Effector memory CD8-positive, alpha-beta T cell (primary cell): ENCODE measurements around the gene GATAD2B.

Experiments
- ATAC-seq: fragments of 150-1000 bp; cut with Tn5 transposase; replicated peaks from 2 replicates; pipeline ENCODE4 v1.10.0; 2021; ENCODE audit warnings: mild to moderate bottlenecking, moderate library complexity
- DNase-seq, 3 experiments: peaks; one replicate each; pipeline ENCODE4 v3.0.0; 2021
- H3K27ac Mint-ChIP-seq, 2 donors: one replicate each; pipeline ENCODE4 v1.8.0; 2022; ENCODE audit warnings: mild to moderate bottlenecking in 2 of 2, mixed read lengths in 2 of 2, moderate library complexity in 2 of 2
- H3K27me3 Mint-ChIP-seq, 2 donors: one replicate each; pipeline ENCODE4 v1.8.0; 2022; ENCODE audit warnings: mixed read lengths in 2 of 2
- H3K36me3 Mint-ChIP-seq: one replicate; pipeline ENCODE4 v1.8.0; 2022; ENCODE audit warnings: mild to moderate bottlenecking, moderate library complexity, mixed read lengths; ENCODE audit not compliant: insufficient read depth
- H3K4me1 Mint-ChIP-seq, 2 donors: one replicate each; pipeline ENCODE4 v1.8.0; 2022; ENCODE audit warnings: low read depth in 2 of 2, mixed read lengths in 2 of 2
- H3K4me3 Mint-ChIP-seq, 2 donors: one replicate each; pipeline ENCODE4 v1.8.0; 2022; ENCODE audit warnings: mild to moderate bottlenecking in 2 of 2, mixed read lengths in 2 of 2, moderate library complexity in 2 of 2
- H3K9me3 Mint-ChIP-seq, 2 donors: one replicate each; pipeline ENCODE4 v1.8.0; 2022; ENCODE audit warnings: mixed read lengths in 2 of 2

Gene GATAD2B

DNA sequence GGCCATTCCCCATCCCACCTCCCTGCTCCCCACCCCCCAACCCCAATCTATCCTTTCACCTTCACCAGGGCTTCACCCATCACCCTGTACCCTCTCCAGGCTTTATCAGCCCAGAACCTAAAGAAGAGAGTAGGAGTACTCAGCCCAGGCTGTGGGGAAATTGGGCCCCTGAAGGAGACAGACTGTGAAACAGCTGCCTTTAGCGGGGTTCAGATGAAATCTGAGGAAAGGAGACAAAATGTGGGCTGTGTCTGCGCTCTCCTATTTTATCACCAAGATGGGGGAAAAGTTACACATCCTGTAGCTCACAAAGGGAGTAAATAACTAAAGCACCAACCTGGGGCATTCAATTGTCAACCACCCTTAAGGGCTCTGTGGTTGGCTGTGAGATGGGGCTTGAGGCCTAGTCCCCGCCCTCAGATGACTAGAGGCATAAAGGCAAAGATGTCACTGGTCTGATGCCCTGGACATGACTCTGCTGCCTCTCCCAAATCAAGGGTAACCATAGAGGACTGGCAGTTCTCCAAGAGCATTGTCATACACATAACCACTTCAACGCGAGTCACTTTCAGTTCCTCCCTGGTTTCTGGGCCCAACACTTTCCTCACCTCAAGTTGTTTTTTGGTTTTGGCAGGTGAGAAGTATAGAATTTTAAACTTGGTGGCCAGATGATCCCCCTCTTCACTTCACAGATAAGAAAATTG lies 117.6 kb downstream of the GATAD2B start:
- H3K9me3 Mint-ChIP-seq: no peaks in the 10 kb centered on the region
- ATAC-seq (peak; percentile 96), DNase-seq (peak; percentile 81 to 85 (median 84))
- peak overlapping the region; percentile 24 to 49 for H3K4me3 Mint-ChIP-seq
- H3K27ac Mint-ChIP-seq: peak overlapping the region; percentile 89 to 92
- H3K27me3 Mint-ChIP-seq: no peaks in the 10 kb centered on the region
- H3K36me3 Mint-ChIP-seq: peaks cover 28% of the 10 kb centered on the region
- peaks cover 33 to 41% of the 10 kb centered on the region in 2 donors for H3K4me1 Mint-ChIP-seq

DNA sequence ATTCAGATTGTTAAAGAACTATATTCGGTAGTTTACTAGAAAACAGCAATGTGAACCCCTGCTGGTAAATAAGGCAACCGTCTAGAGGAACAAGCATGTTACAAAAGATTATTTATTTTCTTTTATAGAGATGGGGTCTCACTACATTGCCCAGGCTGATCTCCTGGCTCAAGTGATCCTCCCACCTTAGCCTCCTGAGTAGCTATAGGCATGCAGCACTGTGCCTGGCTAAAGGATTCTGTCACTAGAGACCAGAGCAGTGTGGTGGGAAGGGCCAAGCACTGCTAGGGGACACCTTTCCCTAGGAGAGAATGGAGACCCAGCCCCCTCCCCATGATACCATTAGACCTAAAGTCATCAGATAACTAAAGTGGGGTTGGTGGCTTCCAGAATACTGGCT lies 118.7 kb downstream of the GATAD2B start:
- Mint-ChIP-seq H3K4me1 (peaks cover 32 to 41% of the 10 kb centered on the region in 2 donors), H3K4me3 (peak overlapping the region in 1 of 2 donors; percentile 18), H3K27me3 (no peaks in the 10 kb centered on the region), H3K36me3 (peaks cover 18% of the 10 kb centered on the region), H3K27ac (peak overlapping the region; percentile 89 to 92), H3K9me3 (no peaks in the 10 kb centered on the region)
- ATAC-seq (no peak), DNase-seq (no peak)

DNA sequence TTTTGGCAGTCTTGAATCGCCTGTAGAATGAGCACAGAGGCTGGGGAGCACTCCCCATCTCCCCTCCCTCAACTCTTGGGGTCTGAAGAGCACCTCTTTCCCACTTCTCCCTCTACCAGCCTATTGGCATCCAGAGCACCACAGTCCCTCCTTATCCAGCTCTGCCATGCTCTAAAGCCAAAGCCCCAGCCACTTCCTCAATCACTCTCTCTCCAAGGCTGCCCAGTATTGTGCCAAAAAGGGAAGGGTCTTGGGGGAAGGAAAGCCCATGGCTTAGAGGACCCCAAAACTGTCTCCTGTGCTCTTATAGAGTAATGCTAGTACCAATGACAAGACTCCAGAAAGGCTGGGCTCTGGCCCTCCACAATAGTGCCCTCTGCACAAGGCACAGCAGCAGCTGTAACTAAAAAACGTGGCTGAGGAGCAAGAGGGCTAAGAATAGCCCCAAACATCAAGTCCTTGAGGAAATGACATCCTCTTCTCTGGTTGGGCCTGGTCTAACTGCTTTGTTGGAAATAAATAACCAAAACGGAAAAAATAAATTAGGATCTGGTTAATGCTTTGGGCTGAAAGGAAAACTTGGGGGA lies 119.2 kb downstream of the GATAD2B start:
- no peaks in the 10 kb centered on the region for H3K9me3 Mint-ChIP-seq
- no peak for DNase-seq
- no peak for ATAC-seq
- H3K36me3 Mint-ChIP-seq: peaks cover 14% of the 10 kb centered on the region
- H3K4me1 Mint-ChIP-seq: peaks cover 32 to 41% of the 10 kb centered on the region in 2 donors
- peak overlapping the region; percentile 89 to 92 for H3K27ac Mint-ChIP-seq
- no peaks in the 10 kb centered on the region for H3K27me3 Mint-ChIP-seq
- H3K4me3 Mint-ChIP-seq: peak overlapping the region in 1 of 2 donors; percentile 13

DNA sequence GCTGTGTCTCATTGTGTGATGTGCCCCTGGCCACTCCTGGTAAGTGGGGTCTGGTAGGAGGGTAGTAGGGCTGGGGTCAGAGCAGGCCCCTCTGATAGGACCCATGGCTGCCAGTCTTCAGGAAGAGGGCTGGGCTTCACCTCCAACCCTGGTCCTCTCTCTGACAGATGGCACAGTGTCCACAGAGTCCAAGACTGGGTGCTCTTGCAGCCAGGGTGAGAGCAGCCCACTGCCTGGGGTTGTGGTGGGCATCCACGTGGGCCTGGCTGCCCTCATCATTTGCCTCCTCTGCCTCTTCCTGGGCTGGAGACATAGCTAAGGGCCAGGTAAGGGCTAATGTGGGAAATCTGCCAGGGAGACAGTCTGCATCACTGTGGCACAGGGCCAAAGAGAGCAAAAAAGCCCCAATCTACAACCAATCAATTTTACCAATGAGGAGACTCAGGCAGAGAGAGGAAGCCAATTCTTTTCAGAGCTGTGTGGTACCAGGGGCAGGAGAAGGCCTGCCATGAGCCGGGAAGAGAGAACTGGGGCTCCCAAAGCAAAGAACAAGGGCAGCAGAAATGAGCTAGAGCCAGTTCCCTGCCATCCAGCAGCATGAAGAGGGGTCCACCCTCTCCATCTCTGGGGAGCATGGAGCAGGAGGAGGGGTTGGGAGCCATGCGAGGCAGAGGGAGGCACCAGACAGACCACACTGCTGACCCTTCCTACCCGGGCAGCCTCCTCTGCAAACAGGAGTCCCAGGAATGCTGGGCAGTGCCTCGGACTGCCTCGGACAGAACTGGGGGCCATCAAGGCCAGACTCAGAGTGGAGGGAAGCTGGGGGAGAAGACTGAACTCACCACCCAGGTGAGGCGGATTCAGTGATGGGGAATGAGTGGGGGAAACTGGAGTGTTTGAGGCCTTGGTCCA lies 120.7 kb downstream of the GATAD2B start:
- Mint-ChIP-seq H3K4me3 (no peak overlapping the region), H3K9me3 (no peaks in the 10 kb centered on the region), H3K36me3 (peaks cover 7% of the 10 kb centered on the region), H3K27ac (peak overlapping the region; percentile 89 to 92), H3K4me1 (peaks cover 34 to 42% of the 10 kb centered on the region in 2 donors), H3K27me3 (no peaks in the 10 kb centered on the region)
- no peak for DNase-seq
- ATAC-seq: no peak

DNA sequence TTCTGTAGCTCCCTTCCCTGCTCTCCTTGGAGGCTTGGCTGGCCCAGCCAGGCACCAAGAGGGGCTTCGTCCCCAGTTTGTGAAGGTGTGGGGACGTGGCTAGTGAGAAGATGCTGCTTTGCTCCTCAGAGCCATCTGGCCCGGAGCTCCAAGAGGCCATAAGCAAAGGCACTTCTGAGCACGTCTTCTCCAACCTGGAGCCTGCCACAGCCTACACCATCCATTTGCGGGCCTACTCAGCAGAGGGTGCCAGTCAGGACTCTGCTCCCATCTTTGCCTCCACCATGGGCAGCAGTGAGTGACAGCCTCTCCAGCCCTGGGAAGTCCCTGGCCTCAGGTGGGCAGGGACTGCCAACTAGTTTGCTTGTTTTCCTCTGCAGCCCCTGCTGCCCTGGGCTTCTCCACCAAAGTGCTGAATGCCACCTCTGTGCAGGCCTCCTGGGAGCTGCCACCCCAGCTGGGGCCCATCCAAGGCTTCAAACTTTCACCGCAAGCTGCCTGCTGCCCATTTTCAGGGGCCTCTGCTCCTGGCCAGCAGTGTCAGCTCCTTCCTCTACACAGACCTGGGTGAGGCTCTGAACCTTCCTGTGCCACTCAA lies 121.6 kb downstream of the GATAD2B start:
- no peaks in the 10 kb centered on the region for H3K9me3 Mint-ChIP-seq
- H3K36me3 Mint-ChIP-seq: peaks cover 7% of the 10 kb centered on the region
- no peak overlapping the region for H3K4me3 Mint-ChIP-seq
- peaks cover 42 to 44% of the 10 kb centered on the region in 2 donors for H3K4me1 Mint-ChIP-seq
- peak overlapping the region; percentile 72 to 81 for H3K27ac Mint-ChIP-seq
- no peaks in the 10 kb centered on the region for H3K27me3 Mint-ChIP-seq
- ATAC-seq: no peak
- DNase-seq: no peak

DNA sequence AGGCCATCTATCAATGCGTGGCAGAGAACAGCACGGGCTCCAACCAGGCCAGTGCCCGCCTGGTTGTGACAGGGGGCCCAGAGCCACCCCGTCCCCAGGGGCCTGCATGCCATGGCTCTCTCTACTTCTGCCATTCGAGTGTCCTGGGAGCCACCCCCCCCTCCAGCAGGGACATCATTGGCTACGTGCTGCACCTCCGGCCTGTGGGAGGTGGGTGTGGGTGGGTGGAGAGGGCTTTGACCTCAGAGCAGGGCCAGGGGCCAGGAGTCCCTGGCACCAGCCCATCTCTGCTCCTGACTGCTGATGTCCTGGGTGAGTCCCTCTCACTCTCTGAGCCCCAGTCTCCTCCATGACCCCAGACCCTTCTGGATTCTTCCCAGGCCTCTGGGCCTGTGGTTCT lies 122.3 kb downstream of the GATAD2B start:
- no peaks in the 10 kb centered on the region for H3K27me3 Mint-ChIP-seq
- H3K4me1 Mint-ChIP-seq: peaks cover 38 to 42% of the 10 kb centered on the region in 2 donors
- DNase-seq (no peak), ATAC-seq (no peak)
- peak overlapping the region in 1 of 2 donors; percentile 22 for H3K27ac Mint-ChIP-seq
- H3K4me3 Mint-ChIP-seq: no peak overlapping the region
- no peaks in the 10 kb centered on the region for H3K9me3 Mint-ChIP-seq
- H3K36me3 Mint-ChIP-seq: peaks cover 7% of the 10 kb centered on the region

DNA sequence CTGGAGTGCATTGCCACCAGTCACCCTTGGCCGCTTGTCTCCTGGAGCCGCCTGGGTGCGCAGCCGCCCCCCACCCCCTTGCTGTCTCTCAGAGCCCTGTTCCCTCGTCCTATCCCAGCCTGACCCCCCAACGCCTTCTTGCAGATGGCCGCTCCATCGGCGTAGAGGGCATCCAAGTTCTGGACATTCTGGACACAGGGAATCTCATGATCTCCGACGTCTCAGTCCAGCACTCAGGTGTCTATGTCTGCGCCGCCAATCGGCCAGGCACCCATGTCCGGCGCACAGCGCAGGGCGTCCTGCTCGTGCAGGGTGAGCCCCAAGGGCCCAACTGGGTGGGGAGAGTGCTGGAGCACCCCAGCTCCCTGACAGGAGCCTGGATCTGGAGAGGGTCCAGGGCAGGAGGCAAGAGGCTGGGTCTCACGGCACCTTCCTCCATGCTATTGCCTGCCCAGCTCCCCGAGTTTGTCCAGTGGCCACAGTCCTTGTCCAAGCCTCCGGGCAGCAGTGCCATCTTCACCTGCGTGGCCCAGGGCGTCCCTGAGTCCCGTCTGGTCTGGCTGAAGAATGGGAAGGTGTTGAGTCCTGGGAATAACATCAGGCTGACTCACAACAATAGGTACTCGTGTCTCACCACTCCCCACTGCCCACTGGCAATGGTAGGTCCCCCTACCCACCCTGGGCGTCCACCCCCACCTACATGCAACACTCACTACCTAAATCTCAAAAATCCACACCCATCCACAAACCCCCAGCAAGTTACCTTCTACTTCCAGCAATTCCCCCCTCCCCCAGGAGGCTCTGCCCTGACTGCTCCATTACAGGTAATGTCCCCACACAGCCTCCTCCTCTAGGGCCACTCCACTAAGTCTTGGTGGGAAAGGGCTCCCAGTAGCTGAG lies 123.0 kb downstream of the GATAD2B start:
- no peaks in the 10 kb centered on the region for H3K27me3 Mint-ChIP-seq

DNA sequence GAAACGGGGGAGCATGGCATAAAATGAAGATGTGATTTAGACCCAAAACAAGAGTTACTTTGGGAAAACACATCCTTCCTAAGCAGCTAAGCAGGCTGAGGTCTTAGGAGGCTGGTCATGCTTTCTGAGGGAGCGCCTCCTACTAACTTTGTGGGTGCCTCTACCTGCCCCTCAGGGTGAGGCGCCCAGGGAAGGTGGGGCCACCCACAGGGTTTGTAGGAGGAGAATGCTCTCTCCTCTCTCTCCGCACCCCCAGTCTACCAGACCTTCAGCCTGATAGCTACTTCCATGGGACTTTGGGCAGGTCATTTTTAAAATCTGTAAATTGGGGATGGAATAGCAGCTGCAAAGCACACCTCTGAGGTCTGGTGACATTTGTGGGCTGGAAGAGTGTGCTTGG lies 123.8 kb downstream of the GATAD2B start:
- Mint-ChIP-seq H3K4me3 (no peak overlapping the region), H3K27me3 (no peaks in the 10 kb centered on the region), H3K36me3 (peaks cover 3% of the 10 kb centered on the region), H3K4me1 (peaks cover 31 to 38% of the 10 kb centered on the region in 2 donors), H3K27ac (no peak overlapping the region), H3K9me3 (no peaks in the 10 kb centered on the region)
- ATAC-seq (no peak), DNase-seq (no peak)

More for the DNA sequence above, 123.0 kb downstream of the GATAD2B start:
- H3K9me3 Mint-ChIP-seq: no peaks in the 10 kb centered on the region
- no peak overlapping the region for H3K4me3 Mint-ChIP-seq
- DNase-seq (no peak), ATAC-seq (no peak)
- H3K27ac Mint-ChIP-seq: peak overlapping the region in 1 of 2 donors; percentile 25
- peaks cover 7% of the 10 kb centered on the region for H3K36me3 Mint-ChIP-seq
- peaks cover 31 to 38% of the 10 kb centered on the region in 2 donors for H3K4me1 Mint-ChIP-seq

DNA sequence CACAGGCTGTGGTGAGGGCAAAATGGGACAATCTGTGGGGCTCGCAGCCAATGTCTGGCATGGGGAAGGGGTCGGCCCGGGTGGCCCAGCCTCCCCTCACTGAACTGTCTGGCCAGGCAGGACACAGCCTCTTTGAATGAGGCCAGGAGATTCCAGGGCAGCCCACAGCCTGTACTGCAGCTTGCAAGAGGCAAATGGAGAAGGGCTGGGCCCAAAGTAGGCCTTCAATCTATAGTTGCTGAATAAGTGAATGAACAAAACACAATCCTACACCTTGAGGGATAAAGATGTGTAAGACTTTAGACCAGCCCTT lies 124.3 kb downstream of the GATAD2B start:
- peaks cover 3% of the 10 kb centered on the region for H3K36me3 Mint-ChIP-seq
- H3K9me3 Mint-ChIP-seq: no peaks in the 10 kb centered on the region
- H3K4me3 Mint-ChIP-seq: no peak overlapping the region
- DNase-seq (no peak), ATAC-seq (no peak)
- H3K27me3 Mint-ChIP-seq: no peaks in the 10 kb centered on the region
- peaks cover 25 to 33% of the 10 kb centered on the region in 2 donors for H3K4me1 Mint-ChIP-seq
- no peak overlapping the region for H3K27ac Mint-ChIP-seq

DNA sequence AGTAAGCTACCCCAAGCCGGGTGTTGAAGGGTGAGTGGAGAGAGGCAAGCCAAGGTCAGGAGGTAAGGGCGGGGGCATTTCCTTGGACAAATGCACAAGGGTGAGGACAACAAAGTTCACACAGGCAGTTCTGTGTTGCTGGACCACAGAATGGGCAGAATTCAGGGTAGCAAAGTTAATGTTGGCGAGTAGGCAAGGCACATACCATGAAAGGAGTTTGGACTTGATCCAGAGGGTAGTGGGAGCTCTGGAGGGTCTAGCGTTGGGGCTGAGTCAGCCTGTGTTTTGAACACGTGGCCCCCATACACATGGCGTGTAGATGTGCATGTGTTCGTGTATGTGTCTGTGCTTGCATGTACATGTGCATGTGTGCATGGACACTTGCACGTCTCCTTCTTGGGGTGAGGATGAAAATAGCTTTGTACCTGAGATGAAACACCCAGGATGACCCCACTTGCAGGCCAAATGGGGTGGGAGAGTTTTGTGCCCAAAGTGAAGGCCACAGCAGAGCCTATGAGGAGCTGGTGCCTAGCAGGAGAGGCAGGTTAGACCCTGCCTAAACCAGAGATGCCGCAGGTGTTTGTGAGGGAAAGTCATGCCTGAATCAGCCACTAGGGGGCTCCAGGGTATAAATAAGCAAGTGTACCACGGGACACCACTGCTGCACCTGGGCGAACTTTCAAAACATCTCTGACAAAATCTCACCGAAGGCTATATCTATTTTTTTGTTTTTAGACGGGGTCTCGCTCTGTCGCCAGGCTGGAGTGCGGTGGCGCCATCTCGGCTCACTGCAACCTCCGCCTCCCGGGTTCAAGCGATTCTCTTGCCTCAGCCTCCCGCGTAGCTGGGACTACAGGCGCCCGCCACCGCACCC lies 125.7 kb downstream of the GATAD2B start:
- Mint-ChIP-seq H3K36me3 (peaks cover 3% of the 10 kb centered on the region), H3K4me1 (peaks cover 18 to 25% of the 10 kb centered on the region in 2 donors), H3K27ac (peak overlapping the region in 1 of 2 donors; percentile 77), H3K4me3 (no peak overlapping the region), H3K9me3 (no peaks in the 10 kb centered on the region), H3K27me3 (no peaks in the 10 kb centered on the region)
- peak; percentile 92 for ATAC-seq
- peak; percentile 82 to 88 (median 85) for DNase-seq

DNA sequence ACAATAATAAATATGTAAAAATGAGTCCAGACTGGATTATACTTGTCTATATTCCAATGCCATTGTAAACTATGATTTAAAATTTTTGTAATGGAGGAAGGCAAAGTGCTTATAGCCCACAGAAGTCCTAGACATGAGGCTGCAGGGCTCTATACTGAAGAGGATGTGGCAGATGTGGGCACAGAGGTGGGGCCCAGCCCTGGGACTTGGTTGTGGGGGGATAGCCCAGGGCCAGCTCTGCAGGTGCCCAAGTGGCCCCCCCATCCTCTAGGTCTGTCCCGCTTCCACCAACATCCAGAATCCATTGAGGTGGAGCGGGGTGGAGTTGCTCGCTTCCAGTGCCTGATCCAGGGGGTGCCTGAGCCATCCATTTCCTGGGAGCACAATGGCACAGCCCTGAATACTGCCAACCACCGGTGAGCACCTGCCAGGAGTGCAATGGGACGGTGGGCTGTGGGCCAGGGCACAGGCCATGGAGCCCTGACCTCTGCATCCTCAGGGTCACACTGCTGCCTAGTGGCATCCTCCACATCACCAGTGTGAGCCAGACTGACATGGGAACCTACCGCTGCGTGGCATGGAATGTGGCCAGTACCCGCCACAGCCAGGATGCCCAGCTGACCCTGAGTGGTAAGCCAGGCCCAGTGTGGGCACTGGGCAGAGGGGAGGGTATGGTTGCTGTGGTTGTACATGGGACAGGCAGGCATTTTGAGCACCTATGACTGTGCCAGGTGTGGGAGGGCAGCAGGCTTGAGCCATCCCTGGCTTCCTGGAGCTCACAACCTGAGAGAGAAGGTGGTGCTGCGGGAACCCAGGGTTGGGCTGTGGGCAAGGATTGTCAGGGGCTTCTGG lies 126.6 kb downstream of the GATAD2B start:
- Mint-ChIP-seq H3K27me3 (no peaks in the 10 kb centered on the region), H3K9me3 (no peaks in the 10 kb centered on the region), H3K4me1 (peaks cover 18 to 26% of the 10 kb centered on the region in 2 donors), H3K36me3 (no peaks in the 10 kb centered on the region), H3K27ac (peak overlapping the region in 1 of 2 donors; percentile 77), H3K4me3 (no peak overlapping the region)
- DNase-seq (no peak), ATAC-seq (peak; percentile 67)
